Parietal lobe (tissue), 2 donors: ENCODE measurements around the gene PLXND1. TPM values are rescaled to one million over a fixed set of nuclear protein-coding genes. Genes with fewer than 3 reads are reported as not detected.

Experiments used
- small RNA-seq: library from RNA; depleted of rRNA; stranded (forward); fragments of <200 nt; gene quantifications from one replicate; pipeline ENCODE3, GENCODE V24; 2014; ENCODE audit warnings: low replicate concordance
- total RNA-seq: library from RNA; depleted of rRNA; stranded (reverse); fragments of >200 nt; gene quantifications from one replicate; pipeline ENCODE4 v1.2.3, GENCODE V29; 2014

The PLXND1 gene
- 24.1 TPM for total RNA-seq

GRCh38 chr3:129606636-129607390 lies at the start of gene PLXND1:
TSS of gene PLXND1 (minus strand) at chr3:129606676. CDS start at chr3:129606639, 37 bp downstream.

GRCh38 chr3:129543156-129543790 lies 63.2 kb downstream of the PLXND1 start, which contains the start of gene H1-8:
TSS of gene H1-8 (plus strand) at chr3:129543175. CDS start at chr3:129543219, 44 bp downstream.

GRCh38 chr3:129528589-129529100 lies 77.8 kb downstream of the PLXND1 start, which contains the start of gene RHO:
TSS of gene RHO (plus strand) at chr3:129528639. CDS start at chr3:129528734, 95 bp downstream.

Small RNA genes within 50 kb of the gene (small RNA-seq; reads per million reads assigned to genes)
- gene RN7SL752P, result not detected

Other genes starting within 250 kb of the PLXND1 start
- 0.94 TPM for gene EFCAB12, start 178.0 kb downstream of the PLXND1 start, total RNA-seq
- gene MBD4, start 166.7 kb downstream of the PLXND1 start, total RNA-seq, result 23.2 TPM
- 31.6 TPM for gene IFT122, start 166.5 kb downstream of the PLXND1 start, total RNA-seq
- gene RHO, start 78.0 kb downstream of the PLXND1 start, total RNA-seq, result not detected
- gene H1-8, start 63.5 kb downstream of the PLXND1 start, total RNA-seq, result not detected